Glutamatergic neuron (in vitro differentiated cells): ENCODE measurements around the gene TAB2. TPM values are rescaled to one million over a fixed set of nuclear protein-coding genes. Genes with fewer than 3 reads are reported as not detected.

Experiments
- DNase-seq: peaks from one replicate; pipeline ENCODE4 v3.0.0; 2022
- H3K27ac Mint-ChIP-seq: one replicate; pipeline ENCODE4 v1.8.0; 2020; ENCODE audit warnings: mild to moderate bottlenecking, mixed read lengths, inconsistent platforms; ENCODE audit not compliant: unreplicated experiment
- H3K27me3 Mint-ChIP-seq: one replicate; pipeline ENCODE4 v1.8.0; 2020; ENCODE audit warnings: mild to moderate bottlenecking, moderate library complexity, mixed read lengths, inconsistent platforms; ENCODE audit not compliant: unreplicated experiment
- H3K36me3 Mint-ChIP-seq: one replicate; pipeline ENCODE4 v1.8.0; 2020; ENCODE audit warnings: mild to moderate bottlenecking, mixed read lengths, inconsistent platforms; ENCODE audit not compliant: unreplicated experiment
- H3K4me1 Mint-ChIP-seq: one replicate; pipeline ENCODE4 v1.8.0; 2020; ENCODE audit warnings: mild to moderate bottlenecking, low read depth, mixed read lengths, inconsistent platforms; ENCODE audit not compliant: unreplicated experiment
- H3K4me3 Mint-ChIP-seq: one replicate; pipeline ENCODE4 v1.8.0; 2020; ENCODE audit warnings: mild to moderate bottlenecking, mixed read lengths, inconsistent platforms; ENCODE audit not compliant: unreplicated experiment
- H3K9me3 Mint-ChIP-seq: one replicate; pipeline ENCODE4 v1.8.0; 2020; ENCODE audit warnings: mild to moderate bottlenecking, moderate library complexity, mixed read lengths, inconsistent platforms; ENCODE audit not compliant: unreplicated experiment
- CTCF ChIP-seq: fragments of 200-600 bp; sonication (generic); IDR thresholded peaks from one replicate; pipeline ENCODE4 v1.5.0; 2021; ENCODE audit not compliant: partially characterized antibody, unreplicated experiment
- total RNA-seq: library from RNA; stranded (reverse); fragmentation: NEBNext Ultra II Directional; extraction: Animal tissue kit (Norgen Biotek cat#: 25700); gene quantifications from one replicate; pipeline ENCODE4 v1.2.1, GENCODE V29; 2021; ENCODE audit not compliant: unreplicated experiment

Gene TAB2
- total RNA-seq, 1 donor from 2014 or later, result 39.3 TPM

GRCh38 chr6:149389509-149390297 lies 72.2 kb downstream of the TAB2 start:
- Mint-ChIP-seq H3K4me3 (no peak overlapping the region), H3K27me3 (no peaks in the 10 kb centered on the region), H3K9me3 (peaks cover 3% of the 10 kb centered on the region), H3K36me3 (peaks cover 8% of the 10 kb centered on the region), H3K4me1 (no peaks in the 10 kb centered on the region), H3K27ac (no peak overlapping the region)
- TF ChIP-seq CTCF, result no peak
- DNase-seq, result no peak

GRCh38 chr6:149392093-149392492 lies 74.6 kb downstream of the TAB2 start:
- no peak for DNase-seq
- H3K27me3 Mint-ChIP-seq, result no peaks in the 10 kb centered on the region
- H3K4me1 Mint-ChIP-seq, result no peaks in the 10 kb centered on the region
- peaks cover 3% of the 10 kb centered on the region for H3K9me3 Mint-ChIP-seq
- peaks cover 6% of the 10 kb centered on the region for H3K36me3 Mint-ChIP-seq
- no peak overlapping the region for H3K27ac Mint-ChIP-seq
- H3K4me3 Mint-ChIP-seq, result no peak overlapping the region
- TF ChIP-seq CTCF, result no peak

GRCh38 chr6:149392535-149392934 lies 75.0 kb downstream of the TAB2 start:
- Mint-ChIP-seq H3K4me3 (no peak overlapping the region), H3K27ac (no peak overlapping the region), H3K4me1 (no peaks in the 10 kb centered on the region), H3K27me3 (no peaks in the 10 kb centered on the region), H3K9me3 (peaks cover 3% of the 10 kb centered on the region), H3K36me3 (peaks cover 5% of the 10 kb centered on the region)
- DNase-seq, result no peak
- TF ChIP-seq CTCF, result no peak

- Mint-ChIP-seq H3K4me3 (no peak overlapping the region), H3K9me3 (peaks cover 3% of the 10 kb centered on the region), H3K36me3 (peaks cover 5% of the 10 kb centered on the region), H3K27me3 (no peaks in the 10 kb centered on the region), H3K27ac (no peak overlapping the region), H3K4me1 (no peaks in the 10 kb centered on the region)
- DNase-seq, result no peak
- TF ChIP-seq CTCF, result no peak
Observed at GRCh38 chr6:149393002-149393679, 75.6 kb downstream of the TAB2 start.

GRCh38 chr6:149395185-149395584 lies 77.7 kb downstream of the TAB2 start:
- H3K9me3 Mint-ChIP-seq, result peaks cover 3% of the 10 kb centered on the region
- H3K4me1 Mint-ChIP-seq, result no peaks in the 10 kb centered on the region
- no peak overlapping the region for H3K4me3 Mint-ChIP-seq
- no peaks in the 10 kb centered on the region for H3K27me3 Mint-ChIP-seq
- TF ChIP-seq CTCF, result no peak
- H3K36me3 Mint-ChIP-seq, result peaks cover 5% of the 10 kb centered on the region
- H3K27ac Mint-ChIP-seq, result no peak overlapping the region
- DNase-seq, result no peak
